Urothelium cell line (cell line): ENCODE measurements around the gene WNT7B.
A peak's percentile ranks its signal among the peaks of the same experiment; 100 is the strongest.

ENCODE experiments used
- DNase-seq: peaks from one replicate; pipeline ENCODE4 v3.0.0; 2011; ENCODE audit warnings: low spot score, mixed read lengths
- FAIRE-seq: peaks from 2 replicates; lab custom pipeline; 2011; peaks lifted over from hg19 to GRCh38; lab: Jason Lieb, UNC

Gene WNT7B

DNA sequence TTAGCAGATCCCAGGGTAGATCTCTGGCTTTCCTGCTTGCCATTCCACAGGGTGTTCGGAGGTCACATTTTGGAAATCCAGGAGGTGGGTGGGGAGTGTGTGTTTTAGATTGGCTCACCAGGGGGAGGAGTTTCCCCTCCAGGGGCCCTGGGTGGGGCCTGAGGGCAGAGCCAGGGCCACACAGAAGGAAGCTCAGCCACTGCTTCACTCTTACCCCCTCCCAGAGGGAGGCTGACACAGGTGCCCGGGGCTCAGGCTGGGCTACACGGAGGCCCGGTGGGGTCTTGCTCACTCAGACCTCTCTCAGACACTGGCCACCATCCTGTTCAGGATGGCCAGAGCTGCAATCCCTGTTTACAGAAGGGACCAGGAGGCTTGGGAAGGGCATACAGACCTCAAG is 2.5 kb downstream of the WNT7B start:
- FAIRE-seq (no peak), DNase-seq (no peak)

GRCh38 chr22:45972889-45973253 is 4.1 kb downstream of the WNT7B start:
- FAIRE-seq (no peak), DNase-seq (no peak)

DNA sequence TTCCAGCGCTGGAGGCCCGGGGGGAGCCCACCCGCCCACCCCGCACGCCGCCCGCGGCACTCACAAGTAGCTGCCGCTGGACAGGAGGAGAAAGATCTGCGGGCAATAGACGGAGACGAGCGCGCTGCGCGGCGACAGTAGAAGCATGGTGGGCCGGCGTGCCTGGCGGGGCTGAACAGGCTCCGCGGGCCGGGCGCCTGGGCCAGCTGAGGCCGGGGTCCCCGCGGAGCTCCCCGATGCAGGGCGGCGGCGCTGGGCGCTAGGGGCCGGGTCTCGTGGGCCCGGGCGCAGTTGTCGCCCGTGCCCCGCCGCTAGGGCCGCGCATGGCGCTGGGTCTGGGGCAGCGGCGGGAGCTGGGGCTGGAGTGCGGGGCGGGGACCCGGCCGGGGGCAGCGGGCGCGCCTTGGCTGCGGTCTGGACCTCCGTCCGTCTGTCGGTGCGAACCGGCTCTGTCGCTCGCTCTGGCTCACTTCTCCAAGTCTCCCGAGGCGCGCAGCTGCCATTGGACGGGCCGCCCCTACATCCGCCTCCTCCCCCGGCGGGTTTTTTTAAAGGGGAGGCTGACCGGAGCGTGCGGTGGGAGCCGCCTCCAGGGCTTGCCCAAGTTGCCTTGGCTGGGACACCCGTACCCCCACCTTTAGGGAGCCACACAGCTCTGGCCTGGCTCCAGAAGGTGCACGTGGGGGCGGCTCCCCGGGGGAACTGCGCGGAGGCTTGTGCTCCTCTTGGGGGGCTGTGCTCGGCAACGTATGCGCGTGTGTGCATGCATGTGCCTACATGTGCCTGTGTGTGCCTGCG is 4.7 kb downstream of the WNT7B start:
- no peak for FAIRE-seq
- no peak for DNase-seq

- FAIRE-seq (no peak), DNase-seq (no peak)
These were observed 5.4 kb downstream of the WNT7B start for GRCh38 chr22:45971408-45972028.

GRCh38 chr22:45970705-45971407 is 6.1 kb downstream of the WNT7B start:
- FAIRE-seq: no peak
- DNase-seq: no peak

DNA sequence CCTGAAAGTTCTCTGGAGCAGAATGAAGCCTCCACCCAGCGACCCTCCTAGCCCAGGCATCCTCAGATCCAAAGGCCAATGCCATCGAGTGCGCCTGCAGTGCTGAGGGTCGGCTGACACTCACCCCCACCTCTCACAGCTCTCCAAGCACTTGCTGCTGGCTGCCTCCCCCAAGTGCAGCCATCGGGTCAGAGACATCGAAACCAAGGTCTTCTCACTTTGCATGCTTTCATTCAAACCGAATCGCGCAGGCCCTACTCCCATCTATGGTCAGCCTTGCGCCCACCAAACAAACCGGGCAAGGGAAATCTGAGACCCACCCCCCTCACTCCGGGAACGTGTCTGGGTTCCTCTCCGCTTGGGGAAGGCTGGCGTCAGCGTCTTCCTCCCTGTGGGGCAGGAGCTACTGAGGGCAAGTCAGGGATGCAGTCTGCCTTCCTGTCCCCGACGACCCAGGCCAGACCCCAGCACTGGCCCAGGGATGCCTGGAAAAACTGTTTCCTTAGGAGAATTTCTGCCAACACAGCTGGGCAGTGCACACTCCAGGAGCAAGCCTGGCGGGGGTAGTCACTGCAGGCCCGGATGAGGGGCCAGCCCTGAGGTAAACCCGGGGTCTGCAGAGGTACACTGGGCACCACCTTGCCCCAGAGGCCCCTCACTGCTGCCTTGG is 7.0 kb downstream of the WNT7B start:
- DNase-seq (no peak), FAIRE-seq (no peak)

DNA sequence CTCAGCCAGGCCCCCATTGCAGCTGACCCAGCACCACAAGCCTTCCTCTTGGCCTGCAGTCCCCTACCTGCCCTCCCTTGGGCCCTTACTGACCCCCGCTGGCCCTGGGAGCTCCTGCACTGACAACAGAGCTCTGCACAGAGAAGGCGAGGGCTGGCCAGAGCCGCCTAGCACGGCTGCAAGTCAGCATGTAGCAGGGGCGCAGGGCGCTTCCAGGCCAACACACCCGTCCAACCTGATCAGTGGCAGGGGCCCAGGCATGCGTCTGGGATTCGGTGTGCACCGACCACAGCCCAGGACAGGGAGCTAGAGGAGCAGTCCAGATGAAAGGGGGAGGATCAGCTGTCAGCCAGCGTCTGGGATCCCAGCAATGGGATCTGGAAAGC is 7.6 kb downstream of the WNT7B start:
- DNase-seq: no peak
- no peak for FAIRE-seq

DNA sequence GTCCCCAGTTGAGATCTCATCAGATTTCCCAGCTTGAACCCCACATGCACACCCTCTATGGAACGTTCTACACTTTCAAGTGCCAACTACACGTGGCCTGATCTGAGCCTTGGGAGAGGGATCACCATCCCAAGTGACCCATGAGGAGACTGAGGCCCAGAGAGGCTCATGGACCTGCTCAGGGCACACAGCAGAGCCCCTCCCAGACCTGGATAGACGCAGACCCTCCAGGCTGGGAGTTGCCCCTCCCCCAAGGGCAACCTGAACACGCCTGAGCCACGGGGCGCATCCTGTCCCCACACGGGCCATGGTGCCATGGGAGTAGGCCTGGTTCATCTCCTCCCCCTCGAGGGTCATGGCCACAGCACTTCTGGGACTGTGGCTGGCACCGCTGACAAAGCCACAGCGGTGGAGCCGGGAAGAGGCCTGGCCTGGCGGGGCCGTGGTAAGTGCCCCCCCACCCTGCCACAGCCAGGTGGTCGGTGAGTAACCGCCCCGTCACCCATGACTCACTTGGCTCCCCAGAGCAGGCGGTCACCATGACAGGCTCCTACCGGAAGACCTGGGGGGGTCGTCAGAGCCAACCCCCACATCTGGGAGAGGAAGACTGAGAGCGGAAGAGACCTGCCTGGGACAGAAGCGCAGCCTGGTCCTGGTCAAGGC is 8.1 kb downstream of the WNT7B start:
- peak; percentile 99 for FAIRE-seq
- DNase-seq: peak; percentile 96

GRCh38 chr22:45968003-45968650 is 8.8 kb downstream of the WNT7B start:
- DNase-seq (peak; percentile 56), FAIRE-seq (peak; percentile 80)

DNA sequence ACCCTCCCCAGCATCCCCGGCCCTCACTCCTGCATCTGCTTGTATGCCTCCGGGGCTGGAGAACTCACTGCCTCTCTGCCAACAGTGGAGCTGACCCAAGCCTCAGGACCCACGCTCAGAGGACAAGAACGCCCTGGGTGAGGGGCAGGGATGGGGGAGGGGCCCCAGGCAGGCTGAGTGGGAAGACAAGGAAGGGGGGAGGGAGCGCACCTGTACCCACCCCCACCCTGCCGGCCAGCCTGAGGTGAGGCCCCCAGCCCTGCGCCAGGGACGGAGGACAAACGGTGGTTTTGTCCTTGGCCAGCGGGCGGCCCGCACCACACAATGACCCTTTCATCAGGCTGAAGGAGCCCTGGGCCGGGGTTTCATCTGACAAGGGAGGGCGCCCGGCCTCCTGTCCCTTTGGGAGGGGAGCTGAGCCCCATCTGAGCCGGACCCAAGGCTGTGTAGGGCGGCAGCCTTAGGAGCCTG is 10.0 kb downstream of the WNT7B start:
- FAIRE-seq (no peak), DNase-seq (no peak)

- DNase-seq (peak; percentile 88), FAIRE-seq (peak; percentile 94)
These were observed 10.6 kb downstream of the WNT7B start for GRCh38 chr22:45966320-45966894.

GRCh38 chr22:45965563-45965962 is 11.4 kb downstream of the WNT7B start:
- no peak for DNase-seq
- no peak for FAIRE-seq

DNA sequence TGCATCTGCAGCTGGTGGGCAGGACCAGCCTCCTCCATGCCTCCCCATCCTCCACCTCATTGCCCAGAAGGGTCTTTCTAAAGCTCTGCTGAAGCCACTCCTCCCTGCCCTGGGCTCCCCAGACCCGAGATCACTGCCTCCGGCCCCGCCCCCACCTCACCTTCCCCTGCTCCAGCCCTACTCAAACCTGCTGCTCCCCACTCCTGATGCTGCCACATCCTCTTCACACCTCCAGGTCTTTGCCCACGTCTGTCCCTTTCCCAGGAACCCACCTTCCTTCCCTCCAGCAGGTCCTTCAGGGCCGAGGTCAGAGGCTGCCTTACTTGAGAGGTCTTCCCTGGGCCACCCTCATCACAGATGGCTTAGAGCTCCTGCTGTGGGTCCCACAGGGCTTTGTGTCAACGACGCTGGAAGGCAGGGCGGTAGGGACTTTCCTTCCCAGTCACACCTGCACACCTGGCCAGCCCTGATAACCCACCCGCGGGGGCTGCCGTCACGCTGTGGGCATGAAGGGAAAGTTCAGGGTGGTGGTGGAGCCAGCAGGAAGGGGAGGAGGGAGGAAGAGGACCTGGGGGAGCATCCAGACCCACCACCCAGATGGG is 11.9 kb downstream of the WNT7B start:
- DNase-seq: no peak

GRCh38 chr22:45964372-45964771 is 12.6 kb downstream of the WNT7B start:
- FAIRE-seq: no peak

More for the DNA sequence above, 11.9 kb downstream of the WNT7B start:
- FAIRE-seq: peak; percentile 74

DNA sequence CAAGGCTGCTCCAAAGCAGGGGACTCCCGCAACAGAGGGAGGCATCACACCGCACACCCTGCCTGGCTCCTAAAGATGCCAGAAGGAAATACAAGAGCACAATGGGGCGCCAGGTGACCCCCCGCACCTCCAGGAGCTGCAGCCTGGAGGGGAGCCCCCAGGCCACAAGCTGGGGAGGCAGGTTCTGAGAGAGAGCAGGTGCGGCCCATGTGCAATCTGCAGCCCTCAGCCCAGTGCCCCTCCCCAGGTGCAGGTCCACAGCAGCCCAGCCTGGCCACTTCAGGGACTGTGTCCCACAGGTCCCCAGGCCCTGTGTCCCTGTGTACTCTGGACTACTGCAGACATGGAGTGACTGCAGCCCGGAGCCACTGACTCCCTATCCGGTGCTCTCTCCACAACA is 13.1 kb downstream of the WNT7B start:
- no peak for FAIRE-seq
- DNase-seq: no peak

More at GRCh38 chr22:45964372-45964771, 12.6 kb downstream of the WNT7B start:
- DNase-seq: no peak

- no peak for DNase-seq
- FAIRE-seq: peak; percentile 32
These were observed 14.1 kb downstream of the WNT7B start for GRCh38 chr22:45962756-45963324.

- no peak for DNase-seq
- FAIRE-seq: no peak
These were observed 14.6 kb downstream of the WNT7B start for GRCh38 chr22:45962434-45962718.

GRCh38 chr22:45961679-45962433 is 15.1 kb downstream of the WNT7B start:
- FAIRE-seq: no peak

More at GRCh38 chr22:45961679-45962433, 15.1 kb downstream of the WNT7B start:
- DNase-seq: no peak
